ES-I3 (cell line): Measurements from ENCODE around the gene EHMT1.

Experiments
- H3K36me3 ChIP-seq: 2 replicates; pipeline ENCODE4 v1.6.1; 2013; ENCODE audit warnings: mild to moderate bottlenecking, low read length, control low read depth, moderate library complexity; ENCODE audit not compliant: insufficient read depth
- H3K4me1 ChIP-seq: 2 replicates; pipeline ENCODE4 v1.6.1; 2013; ENCODE audit warnings: mild to moderate bottlenecking, control low read depth, low read length; ENCODE audit not compliant: insufficient read depth
- H3K9ac ChIP-seq: 2 replicates; pipeline ENCODE4 v1.6.1; 2013; ENCODE audit warnings: low read depth, mild to moderate bottlenecking, low read length, moderate library complexity
- H3K9me3 ChIP-seq: 2 replicates; pipeline ENCODE4 v1.6.1; 2013; ENCODE audit warnings: mild to moderate bottlenecking, low read length, moderate library complexity; ENCODE audit not compliant: control insufficient read depth, insufficient read depth

EHMT1 gene

DNA sequence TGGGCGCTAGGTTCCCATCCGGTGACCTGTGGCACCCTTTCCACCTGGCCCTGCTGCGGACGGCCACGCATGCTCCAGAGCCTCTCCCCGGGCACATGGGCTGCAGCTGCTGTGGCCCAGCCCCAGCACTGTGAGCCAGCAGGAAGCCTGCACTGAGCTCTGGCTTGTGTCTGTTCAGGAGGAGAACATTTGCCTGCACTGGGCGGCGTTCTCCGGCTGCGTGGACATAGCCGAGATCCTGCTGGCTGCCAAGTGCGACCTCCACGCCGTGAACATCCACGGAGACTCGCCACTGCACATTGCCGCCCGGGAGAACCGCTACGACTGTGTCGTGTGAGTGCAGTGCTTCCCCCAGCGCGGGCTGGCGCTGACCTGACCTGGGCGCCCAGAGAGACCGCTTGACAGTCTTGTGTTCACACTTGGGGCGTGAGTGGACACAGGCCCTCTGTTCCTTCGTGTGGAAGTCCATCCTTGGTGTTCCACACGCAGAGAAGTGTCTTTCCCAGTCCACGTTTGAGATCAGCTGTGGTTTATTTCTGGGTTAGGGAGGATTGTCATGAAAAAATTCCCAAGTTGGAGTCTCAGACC is 192.6 kb downstream of the EHMT1 start:
- H3K9me3 ChIP-seq: no peaks in the 10 kb centered on the region
- H3K9ac ChIP-seq: no peak overlapping the region
- no peaks in the 10 kb centered on the region for H3K4me1 ChIP-seq
- peaks cover 15% of the 10 kb centered on the region; the same call in 1 of the 2 replicates for H3K36me3 ChIP-seq

- H3K36me3 ChIP-seq: peaks cover 20% of the 10 kb centered on the region
- H3K4me1 ChIP-seq: no peaks in the 10 kb centered on the region
- no peak overlapping the region for H3K9ac ChIP-seq
- H3K9me3 ChIP-seq: no peaks in the 10 kb centered on the region
Observed at GRCh38 chr9:137812356-137813023, 193.7 kb downstream of the EHMT1 start.

DNA sequence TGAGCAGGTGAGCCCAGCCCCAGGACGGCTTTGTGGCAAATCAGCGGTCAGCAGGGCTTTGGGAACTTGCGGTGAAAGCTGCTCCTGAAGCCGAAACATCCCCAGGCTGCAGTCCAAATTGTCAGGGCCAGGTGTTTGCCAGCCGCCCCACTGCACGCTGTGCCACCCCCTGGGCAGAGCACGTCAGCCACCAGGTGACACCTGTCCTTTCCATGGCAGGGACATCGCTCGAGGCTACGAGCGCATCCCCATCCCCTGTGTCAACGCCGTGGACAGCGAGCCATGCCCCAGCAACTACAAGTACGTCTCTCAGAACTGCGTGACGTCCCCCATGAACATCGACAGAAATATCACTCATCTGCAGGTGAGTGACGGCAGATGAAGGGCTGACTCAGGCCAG is 194.4 kb downstream of the EHMT1 start:
- no peaks in the 10 kb centered on the region for H3K9me3 ChIP-seq
- no peaks in the 10 kb centered on the region for H3K4me1 ChIP-seq
- no peak overlapping the region for H3K9ac ChIP-seq
- H3K36me3 ChIP-seq: peaks cover 21% of the 10 kb centered on the region

- Histone ChIP-seq H3K36me3 (peaks cover 23% of the 10 kb centered on the region), H3K9me3 (no peaks in the 10 kb centered on the region), H3K4me1 (no peaks in the 10 kb centered on the region), H3K9ac (no peak overlapping the region)
Observed at GRCh38 chr9:137813651-137814415, 195.0 kb downstream of the EHMT1 start.

- peaks cover 23% of the 10 kb centered on the region for H3K36me3 ChIP-seq
- no peaks in the 10 kb centered on the region for H3K9me3 ChIP-seq
- no peak overlapping the region for H3K9ac ChIP-seq
- no peaks in the 10 kb centered on the region for H3K4me1 ChIP-seq
Observed at GRCh38 chr9:137814436-137814835, 195.6 kb downstream of the EHMT1 start.

GRCh38 chr9:137814841-137815240 is 196.0 kb downstream of the EHMT1 start:
- no peak overlapping the region for H3K9ac ChIP-seq
- H3K9me3 ChIP-seq: no peaks in the 10 kb centered on the region
- peaks cover 23% of the 10 kb centered on the region for H3K36me3 ChIP-seq
- no peaks in the 10 kb centered on the region for H3K4me1 ChIP-seq

GRCh38 chr9:137815256-137816255 is 196.8 kb downstream of the EHMT1 start:
- Histone ChIP-seq H3K36me3 (peaks cover 28% of the 10 kb centered on the region), H3K4me1 (no peaks in the 10 kb centered on the region), H3K9me3 (no peaks in the 10 kb centered on the region), H3K9ac (no peak overlapping the region)

- Histone ChIP-seq H3K36me3 (peaks cover 31% of the 10 kb centered on the region), H3K4me1 (no peaks in the 10 kb centered on the region), H3K9ac (no peak overlapping the region), H3K9me3 (no peaks in the 10 kb centered on the region)
Observed at GRCh38 chr9:137816531-137817235, 197.9 kb downstream of the EHMT1 start.

GRCh38 chr9:137817236-137818200 is 198.7 kb downstream of the EHMT1 start:
- H3K4me1 ChIP-seq: no peaks in the 10 kb centered on the region
- no peaks in the 10 kb centered on the region for H3K9me3 ChIP-seq
- peaks cover 31% of the 10 kb centered on the region for H3K36me3 ChIP-seq
- no peak overlapping the region for H3K9ac ChIP-seq

DNA sequence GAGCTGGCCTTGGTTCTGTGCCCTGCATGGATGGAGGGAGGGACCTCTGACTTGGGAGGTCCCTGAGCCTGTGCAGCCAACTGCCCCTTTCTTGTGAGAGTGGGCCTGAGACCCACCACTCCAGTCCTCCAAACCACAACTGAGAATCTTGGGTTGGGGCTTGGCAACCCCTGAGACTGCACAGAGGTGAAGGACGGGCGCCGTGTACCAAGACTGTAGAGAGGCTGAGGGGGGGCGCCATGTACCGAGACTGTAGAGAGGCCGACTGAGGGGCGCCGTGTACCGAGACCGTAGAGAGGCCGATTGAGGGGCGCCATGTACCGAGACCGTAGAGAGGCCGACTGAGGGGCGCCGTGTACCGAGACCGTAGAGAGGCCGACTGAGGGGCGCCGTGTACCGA is 199.5 kb downstream of the EHMT1 start:
- Histone ChIP-seq H3K9me3 (no peaks in the 10 kb centered on the region), H3K9ac (no peak overlapping the region), H3K36me3 (peaks cover 31% of the 10 kb centered on the region), H3K4me1 (no peaks in the 10 kb centered on the region)

- H3K9ac ChIP-seq: no peak overlapping the region
- H3K4me1 ChIP-seq: no peaks in the 10 kb centered on the region
- peaks cover 32% of the 10 kb centered on the region for H3K36me3 ChIP-seq
- H3K9me3 ChIP-seq: no peaks in the 10 kb centered on the region
Observed at GRCh38 chr9:137820161-137820855, 201.5 kb downstream of the EHMT1 start.

GRCh38 chr9:137823986-137824771 is 205.4 kb downstream of the EHMT1 start:
- Histone ChIP-seq H3K9me3 (no peaks in the 10 kb centered on the region), H3K36me3 (peaks cover 13% of the 10 kb centered on the region), H3K9ac (no peak overlapping the region), H3K4me1 (no peaks in the 10 kb centered on the region)
